HCT116 (cell line): ENCODE data around the gene SLC35D1. TPM values are rescaled to one million over a fixed set of nuclear protein-coding genes. Genes with fewer than 3 reads are reported as not detected.

Source experiments
- ATAC-seq: fragments of 200-7000 bp; cut with Tn5 transposase; 2 replicates; pipeline ENCODE4 v1.9.1; 2020; ENCODE audit warnings: mild to moderate bottlenecking, moderate library complexity
- BruUV-seq: library from RNA; stranded (reverse); fragments of 400-500 nt; replicated peaks from 2 replicates; lab custom pipeline; 2021; lab: Mats Ljungman, UMichigan
- CTCF ChIA-PET: fragments of 300-600 bp; sonication (Branson Sonifier 250); formaldehyde crosslinking; loops from one replicate; lab custom pipeline; 2021; ENCODE audit warnings: antibody characterized with exemption; lab: Charles Lee
- POLR2A ChIA-PET: fragments of 300-600, 350-600 bp; sonication (Branson Sonifier 250); formaldehyde crosslinking; loops from one replicate; lab custom pipeline; 2021; ENCODE audit warnings: antibody characterized with exemption; lab: Charles Lee
- RAD21 ChIA-PET, 2 experiments: fragments of 300-600 bp; sonication (Branson Sonifier 250); formaldehyde crosslinking; loops; one replicate each; lab custom pipeline; 2023; ENCODE audit warnings: low total read pairs in 2 of 2; ENCODE audit not compliant: uncharacterized antibody in 2 of 2, unreplicated experiment in 2 of 2, low non-redundant PET in 1 of 2; lab: Charles Lee
- DNase-seq: peaks from one replicate; pipeline ENCODE4 v3.0.0-alpha.2; 2010; ENCODE audit warnings: low read depth, low spot score
- H2AFZ ChIP-seq: fragments of 200-600 bp; shearing (Covaris generic), sonication (generic); 2 replicates; pipeline ENCODE4 v1.6.1; 2017; ENCODE audit warnings: low read depth, mixed run types, mixed read lengths, antibody characterized with exemption, low read length; ENCODE audit not compliant: poor library complexity, severe bottlenecking
- H3K27ac ChIP-seq: 2 replicates; pipeline ENCODE4 v1.5.1; 2012; ENCODE audit warnings: low read depth, low read length
- H3K27me3 ChIP-seq: fragments of 200-600 bp; sonication (generic); 2 replicates; pipeline ENCODE4 v1.6.1; 2016; ENCODE audit warnings: mixed run types, low read length, mixed read lengths; ENCODE audit not compliant: insufficient read depth
- H3K36me3 ChIP-seq, 2 experiments: fragments of 200-500 bp in 1 of 2; fragments of 200-600 bp in 1 of 2; sonication (Bioruptor generic) in 1 of 2; sonication (generic) in 1 of 2; 2 replicates each; pipeline versions ENCODE4 v1.5.1 to v1.6.1; 2014 to 2016; ENCODE audit warnings: low read length in 2 of 2, inconsistent platforms in 1 of 2, mixed read lengths in 1 of 2, mixed run types in 1 of 2; ENCODE audit not compliant: insufficient read depth in 2 of 2, control insufficient read depth in 1 of 2
- H3K4me1 ChIP-seq, 2 experiments: fragments of 200-600 bp in 1 of 2; sonication (generic) in 1 of 2; 2 replicates each; pipeline versions ENCODE4 v1.5.1 to v1.6.1; 2012 to 2017; ENCODE audit warnings: low read length in 2 of 2, inconsistent platforms in 1 of 2, mild to moderate bottlenecking in 1 of 2, mixed read lengths in 1 of 2, mixed run types in 1 of 2, moderate library complexity in 1 of 2; ENCODE audit not compliant: insufficient read depth in 2 of 2, control insufficient read depth in 1 of 2
- H3K4me2 ChIP-seq: fragments of 200-600 bp; sonication (generic); 2 replicates; pipeline ENCODE4 v1.6.1; 2017; ENCODE audit warnings: mixed run types, low read length, mixed read lengths
- H3K4me3 ChIP-seq, 2 experiments: fragments of 200-600 bp in 1 of 2; sonication (generic) in 1 of 2; replicated peaks in 1 of 2; 2 replicates each; pipeline ENCODE4 v1.5.1; 2011 to 2016; ENCODE audit warnings: low read length in 2 of 2, control low read depth in 1 of 2, low read depth in 1 of 2, mild to moderate bottlenecking in 1 of 2, mixed read lengths in 1 of 2, mixed run types in 1 of 2
- H3K79me2 ChIP-seq: fragments of 200-600 bp; sonication (generic); 2 replicates; pipeline ENCODE4 v1.6.1; 2017; ENCODE audit warnings: mild to moderate bottlenecking, mixed run types, low read length, moderate library complexity, mixed read lengths; ENCODE audit not compliant: insufficient read depth
- H3K9ac ChIP-seq: fragments of 200-600 bp; sonication (generic); 2 replicates; pipeline ENCODE4 v1.6.1; 2016; ENCODE audit warnings: low read length, mixed read lengths
- H3K9me2 ChIP-seq: fragments of 200-600 bp; sonication (generic), shearing (Covaris generic); 2 replicates; pipeline ENCODE4 v1.6.1; 2017; ENCODE audit warnings: mixed run types, mild to moderate bottlenecking, moderate library complexity; ENCODE audit not compliant: insufficient read depth
- H3K9me3 ChIP-seq, 2 experiments: fragments of 200-500 bp in 1 of 2; fragments of 200-600 bp in 1 of 2; sonication (Bioruptor generic) in 1 of 2; sonication (generic) in 1 of 2; 2 replicates each; pipeline ENCODE4 v1.6.1; 2014 to 2017; ENCODE audit warnings: low read length in 2 of 2, mixed read lengths in 2 of 2, inconsistent platforms in 1 of 2, low read depth in 1 of 2, mild to moderate bottlenecking in 1 of 2, mixed run types in 1 of 2, moderate library complexity in 1 of 2; ENCODE audit not compliant: control insufficient read depth in 1 of 2, insufficient read depth in 1 of 2
- H4K20me1 ChIP-seq: fragments of 200-600 bp; sonication (generic), shearing (Covaris generic); 2 replicates; pipeline ENCODE4 v1.6.1; 2017; ENCODE audit warnings: mixed run types, mild to moderate bottlenecking, moderate library complexity; ENCODE audit not compliant: insufficient read depth
- CBX3 ChIP-seq: IDR thresholded peaks from 2 replicates; pipeline ENCODE4 v1.6.1; 2012; ENCODE audit warnings: low read depth
- EGR1 ChIP-seq: IDR thresholded peaks from 2 replicates; pipeline ENCODE4 v1.6.1; 2012; ENCODE audit warnings: low read depth
- JUND ChIP-seq: IDR thresholded peaks from 2 replicates; pipeline ENCODE4 v1.6.1; 2012
- RAD21 ChIP-seq: IDR thresholded peaks from 2 replicates; pipeline ENCODE4 v1.6.1; 2012; ENCODE audit warnings: low read depth, mild to moderate bottlenecking
- TCF7L2 ChIP-seq: IDR thresholded peaks from 2 replicates; pipeline ENCODE4 v1.7.0; 2011; ENCODE audit warnings: borderline replicate concordance, inconsistent platforms; ENCODE audit not compliant: insufficient read depth, insufficient read length; ENCODE audit errors: extremely low read depth
- intact Hi-C: fragments of 100-400 bp; cut with micrococcal nuclease; formaldehyde crosslinking; loops from 2 replicates; pipeline ENCODE4 v1.10.0; 2022
- total RNA-seq: library from RNA; stranded (reverse); gene quantifications from one replicate; pipeline ENCODE4 v1.2.1, GENCODE V29; 2021; ENCODE audit not compliant: unreplicated experiment
- TF ChIP-seq, protein P1 (sequence below), 3 experiments: fragments of 200-600 bp in 1 of 3; sonication (generic) in 1 of 3; IDR thresholded peaks in 2 of 3; conservative IDR thresholded peaks in 1 of 3; 2 replicates each; pipeline ENCODE4 v1.5.1; 2012 to 2017; ENCODE audit warnings: low read depth in 2 of 3, low read length in 2 of 3, antibody characterized with exemption in 1 of 3, borderline replicate concordance in 1 of 3, control low read depth in 1 of 3, mild to moderate bottlenecking in 1 of 3, mixed read lengths in 1 of 3, mixed run types in 1 of 3, moderate library complexity in 1 of 3; ENCODE audit not compliant: insufficient read depth in 1 of 3

The SLC35D1 gene
- total RNA-seq, 1 experiment from 2014 or later: 6.1 TPM

DNA sequence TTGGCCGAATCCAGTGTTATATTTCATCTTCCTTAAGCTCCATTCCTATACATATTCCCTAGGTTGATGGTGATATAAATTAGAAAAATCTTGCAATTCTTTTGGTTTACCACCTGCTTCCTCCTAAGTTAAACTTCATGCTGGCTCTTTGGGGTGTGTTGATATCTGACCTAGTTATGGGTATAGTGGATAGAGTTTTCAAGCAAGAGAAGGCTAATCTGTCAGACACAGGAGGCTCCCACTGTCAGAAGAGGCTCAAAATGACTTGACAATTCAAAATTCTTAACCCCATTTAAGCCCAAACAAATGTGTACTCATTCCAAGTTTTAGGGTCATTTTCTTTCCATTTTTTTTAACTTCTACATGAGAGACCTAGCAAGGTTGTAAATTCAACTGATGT lies 8.5 kb upstream of the SLC35D1 start (continued):
- TF ChIP-seq, protein P1, sequence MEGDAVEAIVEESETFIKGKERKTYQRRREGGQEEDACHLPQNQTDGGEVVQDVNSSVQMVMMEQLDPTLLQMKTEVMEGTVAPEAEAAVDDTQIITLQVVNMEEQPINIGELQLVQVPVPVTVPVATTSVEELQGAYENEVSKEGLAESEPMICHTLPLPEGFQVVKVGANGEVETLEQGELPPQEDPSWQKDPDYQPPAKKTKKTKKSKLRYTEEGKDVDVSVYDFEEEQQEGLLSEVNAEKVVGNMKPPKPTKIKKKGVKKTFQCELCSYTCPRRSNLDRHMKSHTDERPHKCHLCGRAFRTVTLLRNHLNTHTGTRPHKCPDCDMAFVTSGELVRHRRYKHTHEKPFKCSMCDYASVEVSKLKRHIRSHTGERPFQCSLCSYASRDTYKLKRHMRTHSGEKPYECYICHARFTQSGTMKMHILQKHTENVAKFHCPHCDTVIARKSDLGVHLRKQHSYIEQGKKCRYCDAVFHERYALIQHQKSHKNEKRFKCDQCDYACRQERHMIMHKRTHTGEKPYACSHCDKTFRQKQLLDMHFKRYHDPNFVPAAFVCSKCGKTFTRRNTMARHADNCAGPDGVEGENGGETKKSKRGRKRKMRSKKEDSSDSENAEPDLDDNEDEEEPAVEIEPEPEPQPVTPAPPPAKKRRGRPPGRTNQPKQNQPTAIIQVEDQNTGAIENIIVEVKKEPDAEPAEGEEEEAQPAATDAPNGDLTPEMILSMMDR (IDR thresholded peaks at IDR 0.05 in 2 of 3, conservative IDR thresholded peaks at IDR 0.05 in 1 of 3; ENCODE audit: borderline replicate concordance in 1 of 3, insufficient read depth in 1 of 3, low read depth in 2 of 3, low read length in 2 of 3): no peak
- TF ChIP-seq RAD21 (no peak), JUND (no peak)

DNA sequence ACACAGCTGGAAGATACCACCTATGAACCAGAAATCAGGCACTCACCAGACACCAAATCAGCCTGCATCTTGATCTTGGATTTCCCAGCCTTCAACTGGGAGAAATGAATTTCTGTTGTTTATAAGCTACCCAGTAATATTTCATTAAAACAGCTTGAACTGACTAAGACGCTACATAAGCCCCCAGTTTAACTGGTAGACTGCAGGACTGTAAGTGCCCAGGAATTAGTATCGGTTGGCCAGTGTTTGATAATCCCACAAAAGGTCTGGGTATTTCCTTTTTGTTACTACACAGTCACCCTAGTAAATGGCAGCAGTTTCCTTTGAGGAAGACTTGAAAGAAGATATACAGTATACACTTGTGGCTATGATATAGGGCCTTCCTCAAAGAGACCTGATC lies 7.3 kb upstream of the SLC35D1 start:
- BruUV-seq: no TSS peak
- DNase-seq (no peak), ATAC-seq (no peak)
- intact Hi-C loops: no loop called here
- Histone ChIP-seq H3K4me3 (no peak overlapping the region), H3K4me1 (peaks cover 7 to 25% of the 10 kb centered on the region in 2 experiments; a peak in 2 of 4 replicates), H4K20me1 (no peaks in the 10 kb centered on the region), H3K9me3 (no peaks in the 10 kb centered on the region), H3K4me2 (peak overlapping the region; percentile 49), H3K27ac (no peak overlapping the region), H3K79me2 (no peaks in the 10 kb centered on the region), H3K36me3 (no peaks in the 10 kb centered on the region), H3K9me2 (no peaks in the 10 kb centered on the region), H3K27me3 (no peaks in the 10 kb centered on the region), H3K9ac (no peak overlapping the region), H2AFZ (peak overlapping the region; percentile 75)
- ChIA-PET RAD21 (no interaction called here), POLR2A (interaction anchor here (0.6 kb wide), 1 partner anchor 60 kb away, joined by 3 read pairs; no protein-coding TSS in a partner anchor), CTCF (no interaction called here)
- TF ChIP-seq CBX3: no peak
- TF ChIP-seq TCF7L2: no peak
- no peak for TF ChIP-seq EGR1
